ENCODE results near the gene CCDC27. TPM values are rescaled to one million over a fixed set of nuclear protein-coding genes. Genes with fewer than 3 reads are reported as not detected.

The CCDC27 gene
- total RNA-seq, 1 donor from 2014 or later = not detected

- no peak for TF ChIP-seq CTCF (conservative IDR thresholded peaks at IDR 0.05)
- Mint-ChIP-seq H3K27ac (no peak overlapping the region), H3K4me1 (ENCODE audit: unreplicated experiment) (peaks cover 12% of the 10 kb centered on the region), H3K27me3 (peaks cover 6% of the 10 kb centered on the region), H3K36me3 (peaks cover 4% of the 10 kb centered on the region), H3K9me3 (no peaks in the 10 kb centered on the region), H3K4me3 (peak overlapping the region; percentile 91)
- DNase-seq (ENCODE audit: extremely low spot score, unreplicated experiment) = no peak
Observed at GRCh38 chr1:3745071-3745470, 7.2 kb upstream of the CCDC27 start.

GRCh38 chr1:3745590-3746381, 6.5 kb upstream of the CCDC27 start:
- Mint-ChIP-seq H3K4me3 (peak overlapping the region; percentile 91), H3K27me3 (peaks cover 13% of the 10 kb centered on the region), H3K36me3 (peaks cover 4% of the 10 kb centered on the region), H3K4me1 (ENCODE audit: unreplicated experiment) (peaks cover 12% of the 10 kb centered on the region), H3K9me3 (no peaks in the 10 kb centered on the region), H3K27ac (no peak overlapping the region)
- DNase-seq (ENCODE audit: extremely low spot score, unreplicated experiment) = no peak
- TF ChIP-seq CTCF (conservative IDR thresholded peaks at IDR 0.05) = no peak

DNA sequence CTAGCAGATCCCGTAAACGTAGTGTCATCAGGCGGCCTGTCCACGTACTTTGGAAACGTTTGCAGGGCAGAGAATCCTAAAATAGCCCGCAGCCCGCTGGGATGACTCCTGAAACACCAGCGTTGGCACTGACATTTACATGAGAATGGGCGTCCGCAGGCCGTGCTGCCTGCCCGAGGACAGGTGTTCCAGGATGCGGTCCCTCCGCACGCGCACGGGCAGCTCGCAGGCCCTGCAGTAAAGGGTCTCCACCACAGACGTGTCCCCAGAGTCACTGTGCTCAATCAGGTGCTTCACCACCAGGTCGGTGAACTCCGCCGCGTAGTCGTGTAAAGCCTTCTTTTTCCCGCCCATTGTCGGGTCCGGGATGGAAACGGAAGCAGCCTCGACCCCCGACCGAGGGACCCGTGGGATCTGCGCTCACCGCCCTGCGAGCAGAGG, 5.8 kb upstream of the CCDC27 start:
- Mint-ChIP-seq H3K4me1 (ENCODE audit: unreplicated experiment) (peaks cover 12% of the 10 kb centered on the region), H3K9me3 (no peaks in the 10 kb centered on the region), H3K27me3 (peaks cover 20% of the 10 kb centered on the region), H3K4me3 (peak overlapping the region; percentile 91), H3K27ac (no peak overlapping the region), H3K36me3 (peaks cover 3% of the 10 kb centered on the region)
- no peak for DNase-seq (ENCODE audit: extremely low spot score, unreplicated experiment)
- no peak for TF ChIP-seq CTCF (conservative IDR thresholded peaks at IDR 0.05)

GRCh38 chr1:3746830-3747521, 5.3 kb upstream of the CCDC27 start:
- DNase-seq (ENCODE audit: extremely low spot score, unreplicated experiment) = peak; percentile 91
- H3K36me3 Mint-ChIP-seq = no peaks in the 10 kb centered on the region
- no peaks in the 10 kb centered on the region for H3K9me3 Mint-ChIP-seq
- H3K4me3 Mint-ChIP-seq = peak overlapping the region; percentile 91
- no peak for TF ChIP-seq CTCF (conservative IDR thresholded peaks at IDR 0.05)
- H3K4me1 Mint-ChIP-seq (ENCODE audit: unreplicated experiment) = peaks cover 12% of the 10 kb centered on the region
- H3K27ac Mint-ChIP-seq = no peak overlapping the region
- peaks cover 21% of the 10 kb centered on the region for H3K27me3 Mint-ChIP-seq

DNA sequence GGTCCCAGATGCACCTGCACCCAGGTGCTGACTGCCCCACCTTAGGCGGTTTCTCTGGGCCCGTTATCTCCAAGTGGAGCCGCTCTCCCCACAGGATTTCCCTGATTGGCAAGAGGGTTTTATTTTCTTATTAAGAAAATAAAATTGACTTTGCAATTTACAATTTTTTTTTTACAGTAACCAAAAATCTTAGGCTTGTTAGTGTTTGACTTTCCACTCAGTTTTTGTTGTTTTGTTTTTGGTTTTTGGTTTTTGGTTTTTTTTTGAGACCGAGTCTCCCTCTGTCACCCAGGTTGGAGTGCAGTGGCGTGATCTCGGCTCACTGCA, 4.8 kb upstream of the CCDC27 start:
- no peak for TF ChIP-seq CTCF (conservative IDR thresholded peaks at IDR 0.05)
- DNase-seq (ENCODE audit: extremely low spot score, unreplicated experiment) = no peak
- Mint-ChIP-seq H3K4me3 (peak overlapping the region; percentile 80), H3K4me1 (ENCODE audit: unreplicated experiment) (peaks cover 12% of the 10 kb centered on the region), H3K27ac (no peak overlapping the region), H3K27me3 (peaks cover 24% of the 10 kb centered on the region), H3K9me3 (no peaks in the 10 kb centered on the region), H3K36me3 (no peaks in the 10 kb centered on the region)
